ENCODE data around the gene IGF2R.

GRCh38 chr6:159939591-159940016, 29.3 kb upstream of the IGF2R start:
- TF ChIP-seq EZH2 (IDR thresholded peaks at IDR 0.05; ENCODE audit: insufficient read depth, poor library complexity, severe bottlenecking) (no peak), EZH2phosphoT487 (IDR thresholded peaks at IDR 0.05; ENCODE audit: insufficient read depth, low read depth) (no peak)
